Gastroesophageal sphincter (tissue), 4 donors: Measurements from ENCODE around the gene PLAGL2. TPM values are rescaled to one million over a fixed set of nuclear protein-coding genes. Genes with fewer than 3 reads are reported as not detected.

Source experiments
- ATAC-seq: fragments of 150-250 bp; one replicate; pipeline ENCODE4 v1.9.1; 2016; ENCODE audit warnings: mild to moderate bottlenecking, moderate library complexity
- H3K27ac ChIP-seq, 4 donors: fragments of 200-600 bp; sonication (generic) in 3 of 4; 1 replicate in 3 of 4; 2 replicates in 1 of 4; pipeline ENCODE4 v1.5.1; 2016 to 2019
- H3K27me3 ChIP-seq: fragments of 200-600 bp; sonication (generic); one replicate; pipeline ENCODE4 v1.5.1; 2019
- H3K36me3 ChIP-seq, 2 donors: fragments of 200-600 bp; sonication (generic); one replicate each; pipeline ENCODE4 v1.5.1; 2019; ENCODE audit warnings: control low read depth in 1 of 2
- H3K4me1 ChIP-seq, 3 donors: fragments of 200-600 bp; sonication (generic); 1 replicate in 2 of 3; 2 replicates in 1 of 3; pipeline ENCODE4 v1.5.1; 2016 to 2019; ENCODE audit warnings: control low read depth in 2 of 3
- H3K4me3 ChIP-seq, 2 donors: fragments of 200-600 bp; sonication (generic); one replicate each; pipeline ENCODE4 v1.5.1; 2019; ENCODE audit warnings: mild to moderate bottlenecking in 1 of 2, moderate library complexity in 1 of 2
- H3K9me3 ChIP-seq, 3 donors: fragments of 200-600 bp; sonication (generic); one replicate each; pipeline ENCODE4 v1.5.1; 2017 to 2019; ENCODE audit warnings: control low read depth in 2 of 3
- CTCF ChIP-seq, 4 experiments: fragments of 200-600 bp in 2 of 4; fragments of 450-650 bp in 2 of 4; sonication (generic) in 1 of 4; IDR thresholded peaks; one replicate each; pipeline ENCODE4 v1.5.1; 2017 to 2019; ENCODE audit warnings: antibody characterized with exemption in 4 of 4, mild to moderate bottlenecking in 2 of 4, moderate library complexity in 2 of 4
- EP300 ChIP-seq: sonication (generic); formaldehyde crosslinking; IDR thresholded peaks from one replicate; pipeline ENCODE4 v1.6.1; 2017; ENCODE audit warnings: antibody characterized with exemption, mild to moderate bottlenecking
- POLR2A ChIP-seq, 2 donors: fragments of 450-650 bp; IDR thresholded peaks; one replicate each; pipeline ENCODE4 v1.6.1; 2017; ENCODE audit warnings: antibody characterized with exemption in 2 of 2, mild to moderate bottlenecking in 2 of 2, moderate library complexity in 1 of 2
- POLR2AphosphoS5 ChIP-seq: sonication (generic); formaldehyde crosslinking; IDR thresholded peaks from one replicate; pipeline ENCODE4 v1.6.1; 2017; ENCODE audit warnings: antibody characterized with exemption
- WGBS, 2 donors: methylation state at CpG; one replicate each; pipeline ENCODE4 v1.1.5; 2018; ENCODE audit warnings: low coverage in 1 of 2; 5-methylcytosine and 5-hydroxymethylcytosine counted together
- total RNA-seq, 4 donors: library from RNA; depleted of rRNA; stranded (reverse); fragments of >200 nt; gene quantifications; one replicate each; pipeline ENCODE4 v1.1.0, GENCODE V29; 2016

PLAGL2 gene
- 10 to 100 TPM in 1 of 4 donors, 1 to 10 TPM in 3; 5.8 to 11.0 (median 6.1) TPM for total RNA-seq

DNA sequence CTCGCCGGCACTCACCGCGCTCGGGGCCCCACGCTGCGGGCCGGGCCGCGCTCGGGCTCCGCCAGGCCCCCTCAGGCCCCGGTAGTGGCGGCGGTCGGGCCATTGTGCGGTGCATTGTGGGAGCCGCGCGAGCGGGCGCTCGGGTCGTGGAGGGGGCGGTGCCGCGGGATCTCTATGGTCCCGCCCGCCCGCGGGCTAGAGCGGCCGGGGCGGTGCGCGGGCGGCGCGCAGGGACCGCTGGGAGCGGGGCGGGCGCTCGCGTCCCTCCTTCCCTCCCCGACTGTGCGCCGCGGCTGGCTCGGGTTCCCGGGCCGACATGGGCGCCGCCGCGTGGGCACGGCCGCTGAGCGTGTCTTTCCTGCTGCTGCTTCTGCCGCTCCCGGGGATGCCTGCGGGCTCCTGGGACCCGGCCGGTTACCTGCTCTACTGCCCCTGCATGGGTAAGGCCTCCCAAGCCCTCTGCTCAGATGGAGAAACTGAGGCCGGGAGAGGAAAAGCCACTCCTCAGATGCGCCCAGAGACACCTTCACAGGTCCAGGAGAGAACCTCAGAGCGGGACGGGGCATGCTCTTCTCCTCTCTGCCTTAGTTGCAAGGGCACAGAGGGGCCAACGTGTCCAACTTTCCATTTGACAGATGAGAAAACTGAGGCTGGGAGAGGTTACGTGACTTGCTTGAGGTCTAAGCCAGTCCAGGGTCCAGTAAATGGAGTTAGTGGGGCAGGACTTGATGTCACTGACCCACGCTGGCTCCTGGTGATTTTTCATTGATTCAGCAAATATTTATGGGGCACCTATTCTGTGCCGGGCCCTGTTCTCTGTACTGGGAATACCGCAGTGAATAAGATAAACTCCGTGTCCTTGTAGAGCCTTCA lies at the start of gene PLAGL2, which contains the start of gene POFUT1:
TSS of gene PLAGL2 (minus strand) at position 118 of the 873 bp plus-strand sequence. CDS start 5,565 bp downstream, outside the sequence.
TSS of gene POFUT1 (plus strand) at position 255 of the 873 bp plus-strand sequence. CDS start at position 317, 62 bp downstream.
- H3K27ac ChIP-seq = peak within 1 kb of the TSS; percentile 72 to 94 (median 90)
- peak; percentile 99 for ATAC-seq
- peaks cover 0 to 28% of the 10 kb centered on the region in 2 donors for H3K36me3 ChIP-seq
- H3K9me3 ChIP-seq = no peaks in the 10 kb centered on the region
- WGBS, 2 donors = 0 to 7% methylated on average over 3 to 6 of the region's 74 CpGs
- no peak for TF ChIP-seq EP300
- TF ChIP-seq CTCF (IDR thresholded peaks at IDR 0.05) = peak in 2 of 4 experiments; percentile 15 to 61
- peak; percentile 57 to 80 for TF ChIP-seq POLR2A (IDR thresholded peaks at IDR 0.05)
- no peak for TF ChIP-seq POLR2AphosphoS5
- peaks cover 16 to 65% (median 37%) of the 10 kb centered on the region in 3 donors for H3K4me1 ChIP-seq
- H3K27me3 ChIP-seq = no peaks in the 10 kb centered on the region
- peak within 1 kb of the TSS; percentile 91 to 94 for H3K4me3 ChIP-seq

DNA sequence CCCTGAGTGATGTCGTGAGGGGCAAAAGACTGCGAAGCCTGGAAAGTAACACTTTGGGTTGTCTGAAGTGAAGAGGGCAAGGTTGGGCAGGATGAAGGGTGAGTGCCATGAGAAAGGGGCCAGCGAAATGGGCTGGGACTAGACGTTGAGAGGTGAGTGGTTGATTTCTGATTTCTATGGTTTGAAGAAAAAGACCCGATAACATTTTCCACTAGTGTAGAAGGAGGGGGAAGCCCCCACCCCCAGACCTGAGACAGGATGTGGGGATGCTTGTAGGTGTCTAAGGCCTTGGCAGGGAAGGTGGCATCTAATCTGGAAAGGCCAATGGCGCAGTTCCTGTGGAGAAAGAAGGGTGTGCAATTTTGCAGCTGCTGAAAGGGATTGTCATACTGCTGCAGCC lies 44.6 kb upstream of the PLAGL2 start:
- no peak overlapping the region for H3K4me3 ChIP-seq
- ATAC-seq = no peak
- TF ChIP-seq EP300 (no peak), POLR2A (IDR thresholded peaks at IDR 0.05) (no peak), POLR2AphosphoS5 (no peak), CTCF (IDR thresholded peaks at IDR 0.05) (no peak)
- H3K27me3 ChIP-seq = no peaks in the 10 kb centered on the region
- peaks cover 0 to 5% (median 0%) of the 10 kb centered on the region in 3 donors for H3K4me1 ChIP-seq
- no peaks in the 10 kb centered on the region for H3K9me3 ChIP-seq
- no peaks in the 10 kb centered on the region for H3K36me3 ChIP-seq
- WGBS, 2 donors = 89 to 93% methylated on average over 3 to 5 of the region's 6 CpGs
- H3K27ac ChIP-seq = no peak overlapping the region

DNA sequence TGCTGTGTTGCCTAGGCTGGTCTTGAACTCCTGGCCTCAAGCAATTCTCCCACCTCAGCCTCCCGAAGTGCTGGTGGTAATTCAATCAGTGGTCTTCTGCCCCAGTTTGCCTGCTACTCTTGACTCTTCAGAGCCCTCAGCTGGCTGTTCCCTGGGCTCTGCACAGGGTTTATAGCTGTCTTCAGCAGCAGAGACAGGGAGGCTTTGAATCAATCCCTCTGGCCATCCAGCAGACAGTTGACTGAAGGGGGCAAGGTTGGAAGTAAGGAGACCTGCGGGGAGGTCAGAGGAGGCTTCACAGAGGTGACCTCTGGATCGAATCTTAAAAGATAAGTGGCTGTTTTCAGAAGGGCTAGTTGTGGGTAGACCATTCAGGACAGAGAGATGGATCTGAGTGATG lies 43.9 kb upstream of the PLAGL2 start:
- WGBS, 2 donors = 33 to 51% methylated on average over 1 to 3 of the region's 3 CpGs
- ATAC-seq = no peak
- H3K9me3 ChIP-seq = no peaks in the 10 kb centered on the region
- TF ChIP-seq CTCF (IDR thresholded peaks at IDR 0.05) (no peak), POLR2A (IDR thresholded peaks at IDR 0.05) (no peak), EP300 (no peak), POLR2AphosphoS5 (no peak)
- H3K4me1 ChIP-seq = peaks cover 0 to 1% (median 0%) of the 10 kb centered on the region in 3 donors
- H3K4me3 ChIP-seq = no peak overlapping the region
- H3K36me3 ChIP-seq = no peaks in the 10 kb centered on the region
- H3K27ac ChIP-seq = no peak overlapping the region
- H3K27me3 ChIP-seq = no peaks in the 10 kb centered on the region

DNA sequence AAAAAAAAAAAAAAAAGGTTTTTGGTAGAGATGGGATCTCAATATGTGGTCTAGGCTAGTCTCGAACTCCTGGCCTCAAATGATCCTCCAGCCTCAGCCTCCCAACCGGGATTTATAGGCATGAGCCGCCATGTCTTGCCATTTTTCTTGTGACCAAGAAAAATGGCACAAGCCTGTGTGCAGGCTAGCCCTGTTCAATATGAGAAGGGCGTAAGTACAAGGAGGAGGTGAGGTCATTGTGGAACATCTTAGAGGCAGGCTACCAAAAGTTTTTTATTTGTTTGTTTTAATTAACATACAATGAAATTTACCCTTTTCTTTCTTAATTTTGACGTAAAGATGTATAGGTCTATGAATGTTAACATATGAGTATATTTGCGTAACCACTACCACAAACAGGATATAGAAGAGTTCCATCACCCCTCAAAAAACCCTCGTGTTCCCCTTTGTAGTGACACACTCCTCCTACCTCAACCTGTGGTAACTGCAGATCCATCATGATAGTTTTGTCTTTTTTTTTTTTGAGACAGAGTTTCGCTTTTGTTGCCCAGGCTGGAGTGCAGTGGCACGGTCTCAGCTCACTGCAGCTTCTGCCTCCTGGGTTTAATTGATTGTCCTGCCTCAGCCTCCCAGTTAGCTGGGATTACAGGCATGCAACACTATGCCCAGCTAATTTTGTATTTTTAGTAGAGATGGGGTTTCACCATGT lies 41.6 kb upstream of the PLAGL2 start:
- ATAC-seq = no peak
- TF ChIP-seq EP300 = no peak
- no peak for TF ChIP-seq CTCF (IDR thresholded peaks at IDR 0.05)
- no peak for TF ChIP-seq POLR2AphosphoS5
- TF ChIP-seq POLR2A (IDR thresholded peaks at IDR 0.05) = no peak
- H3K36me3 ChIP-seq = no peaks in the 10 kb centered on the region
- H3K4me3 ChIP-seq = no peak overlapping the region
- no peaks in the 10 kb centered on the region for H3K27me3 ChIP-seq
- H3K9me3 ChIP-seq = no peaks in the 10 kb centered on the region
- H3K27ac ChIP-seq = no peak overlapping the region
- no peaks in the 10 kb centered on the region for H3K4me1 ChIP-seq
- 75 to 85% methylated on average over 8 of the region's 9 CpGs for WGBS, 2 donors
